Endothelial cell of umbilical vein (primary cell): ENCODE measurements around the gene ABTB2. TPM values are rescaled to one million over a fixed set of nuclear protein-coding genes. Genes with fewer than 3 reads are reported as not detected.

Experiments
- BruUV-seq: library from RNA; stranded (reverse); fragments of 400-500 nt; replicated peaks from 2 replicates; lab custom pipeline; 2021; lab: Mats Ljungman, UMichigan
- CTCF ChIA-PET: fragments of 300-600, 350-600 bp; sonication (Branson Sonifier 250); formaldehyde crosslinking; loops from one replicate; lab custom pipeline; 2021; ENCODE audit warnings: antibody characterized with exemption, inconsistent platforms; lab: Charles Lee
- POLR2A ChIA-PET: fragments of 300-600, 350-600 bp; sonication (Branson Sonifier 250); formaldehyde crosslinking; loops from one replicate; lab custom pipeline; 2021; ENCODE audit warnings: antibody characterized with exemption, inconsistent platforms; lab: Charles Lee
- DNase-seq: peaks from one replicate; pipeline ENCODE4 v3.0.0-alpha.2; 2011; ENCODE audit warnings: low read depth, low spot score
- FAIRE-seq: peaks from 2 replicates; lab custom pipeline; 2011; peaks lifted over from hg19 to GRCh38; lab: Jason Lieb, UNC
- H2AFZ ChIP-seq: 2 replicates; pipeline ENCODE4 v1.6.0; 2012; ENCODE audit warnings: low read depth, low read length, control low read depth, inconsistent platforms
- H3K27ac ChIP-seq: 2 replicates; pipeline ENCODE4 v1.5.1; 2011; ENCODE audit warnings: low read depth, mild to moderate bottlenecking, control low read depth, low read length, moderate library complexity; ENCODE audit not compliant: insufficient read depth
- H3K27me3 ChIP-seq, 2 experiments: 2 replicates each; pipeline versions ENCODE4 v1.6.0 to v1.6.1; 2011; ENCODE audit warnings: low read length in 2 of 2, mixed read lengths in 1 of 2; ENCODE audit not compliant: control insufficient read depth in 2 of 2, insufficient read depth in 2 of 2
- H3K36me3 ChIP-seq, 2 experiments: 2 replicates in 1 of 2; 3 replicates in 1 of 2; pipeline ENCODE4 v1.5.1; 2011; ENCODE audit warnings: low read length in 2 of 2, mild to moderate bottlenecking in 1 of 2, moderate library complexity in 1 of 2; ENCODE audit not compliant: control insufficient read depth in 2 of 2, insufficient read depth in 2 of 2; ENCODE audit errors: extremely low read depth in 1 of 2
- H3K4me1 ChIP-seq: 3 replicates; pipeline ENCODE4 v1.5.1; 2011; ENCODE audit warnings: mild to moderate bottlenecking, low read length; ENCODE audit not compliant: control insufficient read depth, insufficient read depth; ENCODE audit errors: extremely low read depth
- H3K4me2 ChIP-seq: 2 replicates; pipeline ENCODE4 v1.6.1; 2011; ENCODE audit warnings: low read length, control low read depth, mixed read lengths; ENCODE audit not compliant: insufficient read depth
- H3K4me3 ChIP-seq, 3 experiments: fragments of 200-600 bp in 1 of 3; sonication (generic), shearing (Covaris generic) in 1 of 3; replicated peaks in 1 of 3; 2 replicates each; pipeline ENCODE4 v1.5.1; 2011 to 2016; ENCODE audit warnings: control low read depth in 3 of 3, low read length in 3 of 3, mild to moderate bottlenecking in 2 of 3, inconsistent platforms in 1 of 3, low read depth in 1 of 3, moderate library complexity in 1 of 3; ENCODE audit not compliant: insufficient read depth in 1 of 3
- H3K79me2 ChIP-seq: 2 replicates; pipeline ENCODE4 v1.6.0; 2012; ENCODE audit warnings: low read length, inconsistent platforms; ENCODE audit not compliant: control insufficient read depth, insufficient read depth
- H3K9ac ChIP-seq: replicated peaks from 2 replicates; pipeline ENCODE3; 2011; ENCODE audit warnings: low read length, control low read depth; ENCODE audit not compliant: insufficient read depth; ENCODE audit errors: extremely low read depth
- H3K9me1 ChIP-seq: replicated peaks from 3 replicates; pipeline ENCODE4 v1.6.0; 2011; ENCODE audit warnings: mild to moderate bottlenecking, low read length; ENCODE audit not compliant: control insufficient read depth, insufficient read depth; ENCODE audit errors: extremely low read depth
- H3K9me3 ChIP-seq: replicated peaks from 2 replicates; pipeline ENCODE4 v1.5.1; 2012; ENCODE audit warnings: low read length, inconsistent platforms; ENCODE audit not compliant: control insufficient read depth, insufficient read depth
- H4K20me1 ChIP-seq: replicated peaks from 2 replicates; pipeline ENCODE3; 2011; ENCODE audit warnings: mild to moderate bottlenecking, low read length; ENCODE audit not compliant: control insufficient read depth, insufficient read depth; ENCODE audit errors: extremely low read depth
- EZH2 ChIP-seq: IDR thresholded peaks from 2 replicates; pipeline ENCODE4 v1.6.1; 2012; ENCODE audit warnings: borderline replicate concordance, low read depth, mild to moderate bottlenecking, moderate library complexity, low read length, inconsistent platforms; ENCODE audit not compliant: severe bottlenecking
- FOS ChIP-seq: IDR thresholded peaks from 2 replicates; pipeline ENCODE4 v1.6.1; 2011; ENCODE audit warnings: mild to moderate bottlenecking, low read length, moderate library complexity, borderline replicate concordance; ENCODE audit not compliant: insufficient read depth
- GATA2 ChIP-seq: IDR thresholded peaks from 2 replicates; pipeline ENCODE4 v1.7.0; 2011; ENCODE audit warnings: low read depth, mild to moderate bottlenecking, moderate library complexity, mixed read lengths, low read length; ENCODE audit not compliant: insufficient read length, insufficient read depth
- JUN ChIP-seq: IDR thresholded peaks from 2 replicates; pipeline ENCODE4 v1.6.1; 2011; ENCODE audit warnings: borderline replicate concordance, low read depth; ENCODE audit not compliant: insufficient read length, insufficient read depth
- MYC ChIP-seq: IDR thresholded peaks from one replicate; pipeline ENCODE4 v1.6.1; 2011; ENCODE audit warnings: mild to moderate bottlenecking, low read depth, low read length
- POLR2A ChIP-seq: IDR thresholded peaks from 2 replicates; pipeline ENCODE4 v1.6.1; 2012; ENCODE audit warnings: low read depth, mild to moderate bottlenecking, control low read depth, low read length
- POLR2AphosphoS5 ChIP-seq: IDR thresholded peaks from 2 replicates; pipeline ENCODE4 v1.6.1; 2012; ENCODE audit warnings: low read depth, mild to moderate bottlenecking, control low read depth, low read length, moderate library complexity; ENCODE audit not compliant: insufficient read depth
- dilution Hi-C: fragments of 300-500 bp; cut with MboI; formaldehyde crosslinking; loops from one replicate; pipeline ENCODE4 v1.15.0; 2019; ENCODE audit warnings: low sequenced_read_pairs; ENCODE audit not compliant: extremely low pct_ligation_motif_present
- intact Hi-C: fragments of 100-400 bp; cut with micrococcal nuclease; formaldehyde crosslinking; loops from one replicate; pipeline ENCODE4 v1.10.0; 2022
- polyA plus RNA-seq, 4 experiments: library from polyadenylated mRNA; depleted of rRNA in 3 of 4; stranded (reverse) in 3 of 4; unstranded in 1 of 4; fragments of >200 nt; gene quantifications; 2 replicates each; pipeline versions ENCODE4 v1.2.1 to v1.2.3, GENCODE V29; 2011 to 2012; ENCODE audit warnings: missing spikeins in 1 of 4
- total RNA-seq: library from RNA; stranded (reverse); gene quantifications from 2 replicates; pipeline ENCODE4 v1.2.3, GENCODE V29; 2021
- TF ChIP-seq, protein P1 (sequence below), 2 donors: IDR thresholded peaks; 1 replicate in 1 of 2; 2 replicates in 1 of 2; pipeline ENCODE4 v1.5.1; 2011; ENCODE audit warnings: low read length in 2 of 2, mild to moderate bottlenecking in 2 of 2, moderate library complexity in 2 of 2, control low read depth in 1 of 2, inconsistent platforms in 1 of 2, low read depth in 1 of 2; ENCODE audit not compliant: insufficient read depth in 1 of 2; ENCODE audit errors: extremely low read depth in 1 of 2
- TF ChIP-seq, protein P2 (sequence below): IDR thresholded peaks from 2 replicates; pipeline ENCODE4 v1.6.1; 2011; ENCODE audit not compliant: insufficient read depth, insufficient read length

Gene ABTB2
- total and polyA plus RNA-seq, 2 donors (not counting 3 experiments of a cell fraction or from before 2014, with no cell fraction given): 0.11 to 0.14 TPM

DNA sequence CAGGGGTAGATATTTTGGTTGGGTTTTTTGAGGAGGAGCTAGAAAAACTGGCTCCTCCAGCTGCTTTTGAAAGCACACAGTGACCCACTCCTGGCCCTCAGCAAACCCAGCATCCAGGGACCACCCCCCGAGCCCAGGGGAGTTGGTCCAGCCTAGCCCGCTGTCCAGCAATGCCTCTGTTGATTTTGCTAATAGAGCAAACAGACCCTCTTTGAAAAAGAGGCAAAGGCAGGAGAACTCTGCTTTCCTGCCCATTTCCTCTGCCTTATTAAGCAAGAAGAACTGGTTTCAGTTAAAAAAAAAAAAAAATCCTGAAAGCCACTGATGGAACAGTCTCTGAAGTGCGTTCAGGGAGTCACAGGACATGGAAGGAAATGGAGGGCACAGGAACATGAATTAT is 25.3 kb downstream of the ABTB2 start:
- no TSS peak for BruUV-seq
- H3K9me3 ChIP-seq: no peaks in the 10 kb centered on the region
- no peak overlapping the region for H3K9ac ChIP-seq
- DNase-seq: no peak
- H3K27ac ChIP-seq: no peak overlapping the region
- H3K9me1 ChIP-seq: no peaks in the 10 kb centered on the region
- FAIRE-seq: no peak
- ChIA-PET POLR2A (no interaction called here), CTCF (no interaction called here)
- H3K79me2 ChIP-seq: no peaks in the 10 kb centered on the region
- H3K27me3 ChIP-seq: peaks cover 2 to 11% of the 10 kb centered on the region in 2 experiments
- no peak overlapping the region for H2AFZ ChIP-seq
- no peak overlapping the region for H3K4me3 ChIP-seq
- no peaks in the 10 kb centered on the region for H3K4me1 ChIP-seq
- H4K20me1 ChIP-seq: no peaks in the 10 kb centered on the region
- no peak overlapping the region for H3K4me2 ChIP-seq
- intact Hi-C loops: no loop called here
- TF ChIP-seq EZH2 (no peak), MYC (no peak), GATA2 (no peak), FOS (no peak), POLR2AphosphoS5 (no peak), JUN (no peak), POLR2A (no peak)
- TF ChIP-seq, protein P1, sequence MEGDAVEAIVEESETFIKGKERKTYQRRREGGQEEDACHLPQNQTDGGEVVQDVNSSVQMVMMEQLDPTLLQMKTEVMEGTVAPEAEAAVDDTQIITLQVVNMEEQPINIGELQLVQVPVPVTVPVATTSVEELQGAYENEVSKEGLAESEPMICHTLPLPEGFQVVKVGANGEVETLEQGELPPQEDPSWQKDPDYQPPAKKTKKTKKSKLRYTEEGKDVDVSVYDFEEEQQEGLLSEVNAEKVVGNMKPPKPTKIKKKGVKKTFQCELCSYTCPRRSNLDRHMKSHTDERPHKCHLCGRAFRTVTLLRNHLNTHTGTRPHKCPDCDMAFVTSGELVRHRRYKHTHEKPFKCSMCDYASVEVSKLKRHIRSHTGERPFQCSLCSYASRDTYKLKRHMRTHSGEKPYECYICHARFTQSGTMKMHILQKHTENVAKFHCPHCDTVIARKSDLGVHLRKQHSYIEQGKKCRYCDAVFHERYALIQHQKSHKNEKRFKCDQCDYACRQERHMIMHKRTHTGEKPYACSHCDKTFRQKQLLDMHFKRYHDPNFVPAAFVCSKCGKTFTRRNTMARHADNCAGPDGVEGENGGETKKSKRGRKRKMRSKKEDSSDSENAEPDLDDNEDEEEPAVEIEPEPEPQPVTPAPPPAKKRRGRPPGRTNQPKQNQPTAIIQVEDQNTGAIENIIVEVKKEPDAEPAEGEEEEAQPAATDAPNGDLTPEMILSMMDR (IDR thresholded peaks at IDR 0.05; ENCODE audit: extremely low read depth in 1 of 2, insufficient read depth in 1 of 2, low read depth in 1 of 2, low read length in 2 of 2): no peak
- TF ChIP-seq, protein P2, sequence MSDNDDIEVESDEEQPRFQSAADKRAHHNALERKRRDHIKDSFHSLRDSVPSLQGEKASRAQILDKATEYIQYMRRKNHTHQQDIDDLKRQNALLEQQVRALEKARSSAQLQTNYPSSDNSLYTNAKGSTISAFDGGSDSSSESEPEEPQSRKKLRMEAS: no peak
- dilution Hi-C loops: no loop called here
- no peaks in the 10 kb centered on the region for H3K36me3 ChIP-seq
